ENCODE data around the gene CCDC57.

DNA sequence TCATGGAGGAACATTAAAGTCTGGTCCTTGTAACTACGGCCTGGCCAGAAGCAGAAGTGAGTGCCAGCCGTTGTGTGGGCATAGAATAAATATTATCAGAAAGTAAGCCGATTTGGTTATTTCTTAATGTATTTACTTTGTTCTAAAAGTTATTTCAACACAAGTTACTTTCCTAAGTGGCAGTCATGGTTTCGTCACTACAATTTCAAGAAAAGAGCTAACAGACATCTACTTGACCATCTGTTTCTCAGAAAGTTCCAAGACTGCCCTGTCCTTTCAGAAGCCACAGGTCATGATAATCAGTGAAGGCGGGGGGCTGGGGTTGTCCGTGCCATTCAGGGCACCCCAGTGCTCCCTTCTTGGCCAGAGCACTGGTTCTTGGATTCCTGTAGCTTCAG lies 99.7 kb downstream of the CCDC57 start:
- TF ChIP-seq POLR2A (IDR thresholded peaks at IDR 0.05; ENCODE audit: low read depth, low read length) = no peak
- TF ChIP-seq CTCF (conservative IDR thresholded peaks at IDR 0.05; ENCODE audit: low read depth, low read length) = no peak
- no peak for TF ChIP-seq MAZ (IDR thresholded peaks at IDR 0.05; ENCODE audit: borderline replicate concordance, low read depth, low read length)
- no peak for TF ChIP-seq BHLHE40 (IDR thresholded peaks at IDR 0.05; ENCODE audit: low read depth, low read length)
- TF ChIP-seq RAD21 (IDR thresholded peaks at IDR 0.05; ENCODE audit: low read length) = no peak
- TF ChIP-seq, protein P1, sequence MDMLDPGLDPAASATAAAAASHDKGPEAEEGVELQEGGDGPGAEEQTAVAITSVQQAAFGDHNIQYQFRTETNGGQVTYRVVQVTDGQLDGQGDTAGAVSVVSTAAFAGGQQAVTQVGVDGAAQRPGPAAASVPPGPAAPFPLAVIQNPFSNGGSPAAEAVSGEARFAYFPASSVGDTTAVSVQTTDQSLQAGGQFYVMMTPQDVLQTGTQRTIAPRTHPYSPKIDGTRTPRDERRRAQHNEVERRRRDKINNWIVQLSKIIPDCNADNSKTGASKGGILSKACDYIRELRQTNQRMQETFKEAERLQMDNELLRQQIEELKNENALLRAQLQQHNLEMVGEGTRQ (IDR thresholded peaks at IDR 0.05; ENCODE audit: low read depth, low read length) = no peak
- no peak for TF ChIP-seq RFX5 (IDR thresholded peaks at IDR 0.05; ENCODE audit: low read depth, low read length)
- no peak for TF ChIP-seq CHD1 (IDR thresholded peaks at IDR 0.05; ENCODE audit: low read depth, low read length)
- no peak for TF ChIP-seq CEBPB (IDR thresholded peaks at IDR 0.05; ENCODE audit: low read depth, low read length)
- no peak for TF ChIP-seq MXI1 (IDR thresholded peaks at IDR 0.05; ENCODE audit: borderline replicate concordance, low read depth, low read length)
- TF ChIP-seq NFE2L2 (IDR thresholded peaks at IDR 0.05; ENCODE audit: low read depth, low read length) = no peak
- no peak for TF ChIP-seq MAFK (IDR thresholded peaks at IDR 0.05; ENCODE audit: low read depth, low read length)
- TF ChIP-seq FOS (IDR thresholded peaks at IDR 0.05; ENCODE audit: low read depth, low read length) = no peak
- TF ChIP-seq SMC3 (IDR thresholded peaks at IDR 0.05; ENCODE audit: low read depth, low read length) = no peak

Measured in IMR-90 (cell line).